Retinal pigment epithelial cell (primary cell): ENCODE measurements around the gene CDC25C.

Source experiments
- DNase-seq: peaks from one replicate; pipeline ENCODE4 v3.0.0-alpha.2; 2010; ENCODE audit warnings: low read depth
- H3K4me3 ChIP-seq: 2 replicates; pipeline ENCODE4 v1.5.1; 2011; ENCODE audit warnings: mild to moderate bottlenecking, low read length, control low read depth, moderate library complexity
- TF ChIP-seq, protein P1 (sequence below): conservative IDR thresholded peaks from 2 replicates; pipeline ENCODE4 v1.5.1; 2011; ENCODE audit warnings: low read depth, low read length, control low read depth, inconsistent platforms

Gene CDC25C

DNA sequence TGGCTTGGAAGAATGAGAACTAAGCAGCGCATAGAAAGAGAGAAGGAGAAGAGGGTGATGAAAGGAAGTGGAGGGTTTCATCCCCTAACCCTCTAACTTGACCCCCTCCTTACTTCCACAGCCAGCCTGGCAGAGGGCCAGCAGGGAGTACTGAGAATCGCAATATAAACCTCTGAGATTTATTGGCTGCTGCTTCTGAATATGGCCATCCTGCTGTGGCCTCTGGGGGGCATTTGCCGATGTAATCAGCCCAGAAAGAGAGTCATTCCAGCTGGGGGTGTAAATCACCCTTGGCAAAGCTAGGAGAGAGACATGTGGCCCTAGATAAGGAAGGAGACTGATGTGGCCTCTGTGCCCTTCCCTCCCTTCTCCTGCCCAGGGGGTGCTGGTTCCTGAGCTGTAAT, 56.2 kb downstream of the CDC25C start:
- H3K4me3 ChIP-seq, result no peak overlapping the region
- no peak for DNase-seq
- TF ChIP-seq, protein P1, sequence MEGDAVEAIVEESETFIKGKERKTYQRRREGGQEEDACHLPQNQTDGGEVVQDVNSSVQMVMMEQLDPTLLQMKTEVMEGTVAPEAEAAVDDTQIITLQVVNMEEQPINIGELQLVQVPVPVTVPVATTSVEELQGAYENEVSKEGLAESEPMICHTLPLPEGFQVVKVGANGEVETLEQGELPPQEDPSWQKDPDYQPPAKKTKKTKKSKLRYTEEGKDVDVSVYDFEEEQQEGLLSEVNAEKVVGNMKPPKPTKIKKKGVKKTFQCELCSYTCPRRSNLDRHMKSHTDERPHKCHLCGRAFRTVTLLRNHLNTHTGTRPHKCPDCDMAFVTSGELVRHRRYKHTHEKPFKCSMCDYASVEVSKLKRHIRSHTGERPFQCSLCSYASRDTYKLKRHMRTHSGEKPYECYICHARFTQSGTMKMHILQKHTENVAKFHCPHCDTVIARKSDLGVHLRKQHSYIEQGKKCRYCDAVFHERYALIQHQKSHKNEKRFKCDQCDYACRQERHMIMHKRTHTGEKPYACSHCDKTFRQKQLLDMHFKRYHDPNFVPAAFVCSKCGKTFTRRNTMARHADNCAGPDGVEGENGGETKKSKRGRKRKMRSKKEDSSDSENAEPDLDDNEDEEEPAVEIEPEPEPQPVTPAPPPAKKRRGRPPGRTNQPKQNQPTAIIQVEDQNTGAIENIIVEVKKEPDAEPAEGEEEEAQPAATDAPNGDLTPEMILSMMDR, result peak; percentile 4

- TF ChIP-seq, protein P1, result no peak
- peak within 1 kb of the TSS; percentile 42 for H3K4me3 ChIP-seq
- no peak for DNase-seq
Observed at GRCh38 chr5:138274189-138274853, 57.3 kb downstream of the CDC25C start, which contains the start of gene GFRA3. Gene GFRA3, minus strand, starts transcription at chr5:138274621. Its CDS starts 197 bp downstream, at chr5:138274424.

DNA sequence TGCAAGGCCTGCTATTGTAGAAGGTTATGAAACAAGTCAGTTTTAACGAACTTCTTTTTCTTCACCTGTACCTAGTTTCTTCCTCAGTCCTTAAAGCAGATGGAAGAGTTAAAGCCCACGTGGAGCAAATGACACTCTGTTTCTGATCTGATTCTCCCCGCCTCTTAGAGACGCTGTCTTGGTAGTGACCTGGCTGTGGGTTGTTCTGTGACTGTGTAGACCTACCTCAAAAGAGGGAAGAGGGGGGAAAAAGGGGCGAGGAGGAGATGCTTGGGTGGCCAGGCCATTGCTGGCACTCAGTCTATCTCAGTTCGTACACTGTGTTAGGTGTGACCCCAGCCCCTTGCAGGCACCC, 57.8 kb downstream of the CDC25C start:
- no peak for DNase-seq
- H3K4me3 ChIP-seq, result peak overlapping the region; percentile 42
- TF ChIP-seq, protein P1, result no peak

DNA sequence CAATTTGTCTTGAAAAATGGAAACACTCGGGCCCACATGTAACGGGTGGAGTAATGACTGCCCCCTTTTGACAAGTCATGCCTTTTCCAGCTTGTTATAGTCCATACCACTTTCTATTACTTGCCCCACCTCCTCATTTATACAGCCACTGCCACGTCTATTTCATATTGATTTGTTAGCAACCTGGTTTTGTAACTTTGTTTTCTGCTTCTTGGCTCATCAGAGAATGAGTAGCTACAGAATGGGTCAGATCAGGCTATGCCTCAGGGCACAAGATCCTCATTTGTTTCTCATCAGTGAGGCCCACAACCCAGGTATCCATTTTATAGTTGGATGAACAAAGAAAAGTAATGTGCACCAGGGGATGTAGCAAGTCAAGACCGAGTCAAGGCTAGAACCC, 58.9 kb downstream of the CDC25C start:
- no peak for DNase-seq
- TF ChIP-seq, protein P1, result no peak
- no peak overlapping the region for H3K4me3 ChIP-seq

DNA sequence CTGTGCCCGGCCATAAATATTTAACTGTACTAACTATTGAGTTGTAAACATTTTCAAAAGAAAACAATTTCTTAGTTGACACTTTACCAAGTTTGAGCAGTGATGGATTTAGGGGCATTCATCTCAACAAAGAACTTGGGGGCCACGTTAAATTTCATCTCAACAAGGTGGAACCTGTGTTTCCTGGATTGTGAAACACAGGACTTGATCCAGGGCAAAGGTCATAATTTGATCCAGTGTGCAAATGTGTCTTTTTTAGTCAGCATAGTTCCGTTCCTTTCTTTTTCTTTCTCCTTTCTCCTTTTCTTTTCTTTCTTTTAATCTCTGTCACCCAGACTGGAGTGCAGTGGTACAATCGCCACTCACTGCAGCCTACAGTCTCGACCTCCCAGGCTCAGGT, 60.3 kb downstream of the CDC25C start:
- DNase-seq, result no peak
- no peak overlapping the region for H3K4me3 ChIP-seq
- TF ChIP-seq, protein P1, result no peak

GRCh38 chr5:138264183-138264582, 67.4 kb downstream of the CDC25C start:
- TF ChIP-seq, protein P1, result no peak
- no peak for DNase-seq
- no peak overlapping the region for H3K4me3 ChIP-seq

GRCh38 chr5:138263581-138263980, 68.0 kb downstream of the CDC25C start:
- DNase-seq, result no peak
- H3K4me3 ChIP-seq, result no peak overlapping the region
- TF ChIP-seq, protein P1, result no peak
